ENCODE results near the gene CCDC33.

GRCh38 chr15:74250266-74250665 is 14.1 kb downstream of the CCDC33 start:
- TF ChIP-seq SUZ12 (IDR thresholded peaks at IDR 0.05; ENCODE audit: extremely low read depth, insufficient read depth, insufficient read length) (no peak), YY1 (IDR thresholded peaks at IDR 0.05; ENCODE audit: insufficient read depth, insufficient read length) (no peak)
